Activated naive CD4-positive, alpha-beta T cell treated with anti-CD3 and anti-CD28 coated beads, Interleukin-2, amount 10 ng/mL, durations not matched to agents 7 days and 5 days (primary cell): ENCODE measurements around the gene GDF15.

ENCODE experiments used
- CTCF ChIA-PET: fragments of 350-600 bp; sonication (Branson Sonifier 250); formaldehyde crosslinking; loops from one replicate; lab custom pipeline; 2021; ENCODE audit warnings: antibody characterized with exemption; lab: Charles Lee
- DNase-seq: peaks from one replicate; pipeline ENCODE4 v3.0.0-alpha.2; 2020
- H3K27ac Mint-ChIP-seq: one replicate; pipeline ENCODE4 v1.8.0; 2021; ENCODE audit warnings: mild to moderate bottlenecking, moderate library complexity, mixed read lengths
- H3K27me3 Mint-ChIP-seq: one replicate; pipeline ENCODE4 v1.8.0; 2021; ENCODE audit warnings: mild to moderate bottlenecking, mixed read lengths
- H3K36me3 Mint-ChIP-seq: one replicate; pipeline ENCODE4 v1.8.0; 2021; ENCODE audit warnings: mixed read lengths
- H3K4me1 Mint-ChIP-seq: one replicate; pipeline ENCODE4 v1.8.0; 2021; ENCODE audit warnings: mixed read lengths
- H3K4me3 Mint-ChIP-seq: one replicate; pipeline ENCODE4 v1.8.0; 2021; ENCODE audit warnings: mild to moderate bottlenecking, moderate library complexity, mixed read lengths
- H3K9me3 Mint-ChIP-seq: one replicate; pipeline ENCODE4 v1.8.0; 2021; ENCODE audit warnings: mixed read lengths

The GDF15 gene

DNA sequence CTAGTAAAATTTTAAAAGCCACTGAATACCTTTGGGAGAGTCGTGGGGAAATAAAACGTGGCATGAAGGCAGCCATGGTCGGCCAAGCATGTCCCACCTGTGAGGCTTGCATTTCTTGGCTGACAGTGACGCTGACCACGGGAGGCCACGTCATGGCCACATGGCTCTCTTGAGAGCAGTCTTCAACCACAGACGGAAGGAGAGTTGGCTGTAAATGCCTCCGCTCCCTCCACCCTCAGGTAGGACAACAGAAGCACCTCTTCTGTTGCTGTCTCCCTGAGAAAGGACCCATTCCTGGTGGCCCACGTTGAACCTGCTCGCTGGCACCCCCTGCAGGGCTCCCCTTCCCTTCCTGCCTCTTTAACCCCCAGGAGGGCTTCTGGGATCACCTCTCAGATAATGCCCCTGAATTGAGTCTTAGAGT lies 22.1 kb downstream of the GDF15 start:
- peaks cover 30% of the 10 kb centered on the region for H3K27me3 Mint-ChIP-seq
- CTCF ChIA-PET = no interaction called here
- H3K36me3 Mint-ChIP-seq = no peaks in the 10 kb centered on the region
- H3K4me1 Mint-ChIP-seq = peaks cover 6% of the 10 kb centered on the region
- no peaks in the 10 kb centered on the region for H3K9me3 Mint-ChIP-seq
- DNase-seq = peak; percentile 60
- H3K27ac Mint-ChIP-seq = no peak overlapping the region
- H3K4me3 Mint-ChIP-seq = no peak overlapping the region

DNA sequence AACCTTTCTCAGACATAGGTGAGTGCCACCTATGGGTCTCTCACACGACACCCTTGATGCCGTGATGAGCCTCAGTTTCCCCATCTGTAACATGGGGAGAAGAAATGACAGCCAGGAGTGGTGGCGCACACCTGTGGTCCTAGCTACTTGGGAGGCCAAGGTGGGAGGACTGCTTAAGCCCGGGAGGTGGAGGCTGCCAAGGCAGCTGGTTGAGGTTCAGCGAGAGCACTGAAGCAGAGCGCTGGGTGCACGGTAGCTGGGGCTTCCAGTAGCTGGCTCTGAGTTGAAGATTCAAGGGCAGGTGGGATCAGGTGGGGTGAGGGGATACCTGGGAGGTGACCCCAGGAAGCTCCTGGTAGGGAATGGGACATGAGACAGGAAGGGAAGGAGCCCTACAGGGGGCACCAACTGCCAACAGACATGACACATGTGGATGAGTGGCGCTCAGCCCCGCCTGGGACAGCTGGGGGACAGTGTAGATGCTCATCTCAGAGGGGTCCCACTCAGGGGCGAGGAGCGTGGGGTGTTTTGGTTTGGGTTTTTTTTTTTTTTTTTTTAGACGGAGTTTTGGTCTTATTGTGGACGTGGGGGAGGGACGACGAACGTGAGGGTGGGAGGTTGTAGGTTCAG lies 26.8 kb downstream of the GDF15 start:
- peaks cover 44% of the 10 kb centered on the region for H3K4me1 Mint-ChIP-seq
- H3K27me3 Mint-ChIP-seq = peaks cover 72% of the 10 kb centered on the region
- H3K4me3 Mint-ChIP-seq = no peak overlapping the region
- no peaks in the 10 kb centered on the region for H3K9me3 Mint-ChIP-seq
- H3K36me3 Mint-ChIP-seq = peaks cover 1% of the 10 kb centered on the region
- DNase-seq = no peak
- no peak overlapping the region for H3K27ac Mint-ChIP-seq
- CTCF ChIA-PET = interaction anchor here (0.8 to 6.9 kb wide), 6 partner anchors 11 to 209 kb away, joined by 3 to 96 read pairs (median 4); partner anchors contain the start of genes GDF15 and RAB3A

DNA sequence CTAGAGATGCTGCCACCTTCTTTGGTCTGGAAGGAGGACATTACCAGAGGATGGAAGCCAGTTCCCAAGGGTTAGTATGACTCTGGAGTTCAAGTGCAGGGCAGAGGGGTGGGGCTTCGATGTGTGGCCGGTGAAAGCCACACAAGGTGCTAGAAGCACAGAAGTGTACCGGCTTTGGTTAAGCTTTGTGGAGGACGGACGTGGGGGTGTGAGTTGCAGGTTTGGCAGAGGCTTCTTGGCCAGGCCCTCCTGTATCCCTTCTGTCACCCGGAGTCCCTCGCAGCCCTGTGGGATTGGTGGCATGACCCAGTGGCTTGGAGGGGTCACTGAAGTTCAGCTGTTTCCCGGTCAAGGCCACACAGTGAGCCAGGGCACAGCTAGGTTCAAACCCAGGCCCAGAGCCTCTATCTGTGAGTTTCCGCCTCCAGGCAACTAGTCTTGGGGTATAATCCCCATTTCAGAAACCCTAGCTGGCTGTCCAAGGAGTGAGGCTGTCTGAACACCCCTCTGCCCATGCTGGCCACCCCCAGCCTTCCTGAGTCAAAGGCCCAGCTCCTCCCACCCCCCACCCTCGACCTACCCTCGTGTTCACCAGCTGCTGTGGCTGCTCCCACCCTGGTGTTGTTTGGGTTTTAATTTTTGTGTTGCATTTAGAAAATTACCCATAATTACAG lies 28.7 kb downstream of the GDF15 start:
- Mint-ChIP-seq H3K36me3 (peaks cover 1% of the 10 kb centered on the region), H3K4me1 (peaks cover 57% of the 10 kb centered on the region), H3K4me3 (peak overlapping the region; percentile 42), H3K27ac (peak overlapping the region; percentile 84), H3K9me3 (no peaks in the 10 kb centered on the region), H3K27me3 (peaks cover 77% of the 10 kb centered on the region)
- DNase-seq = peak; percentile 61
- CTCF ChIA-PET = interaction anchor here (0.5 to 6.9 kb wide), 9 partner anchors 13 to 137 kb away, joined by 3 to 96 read pairs (median 4); partner anchors contain the start of gene GDF15

DNA sequence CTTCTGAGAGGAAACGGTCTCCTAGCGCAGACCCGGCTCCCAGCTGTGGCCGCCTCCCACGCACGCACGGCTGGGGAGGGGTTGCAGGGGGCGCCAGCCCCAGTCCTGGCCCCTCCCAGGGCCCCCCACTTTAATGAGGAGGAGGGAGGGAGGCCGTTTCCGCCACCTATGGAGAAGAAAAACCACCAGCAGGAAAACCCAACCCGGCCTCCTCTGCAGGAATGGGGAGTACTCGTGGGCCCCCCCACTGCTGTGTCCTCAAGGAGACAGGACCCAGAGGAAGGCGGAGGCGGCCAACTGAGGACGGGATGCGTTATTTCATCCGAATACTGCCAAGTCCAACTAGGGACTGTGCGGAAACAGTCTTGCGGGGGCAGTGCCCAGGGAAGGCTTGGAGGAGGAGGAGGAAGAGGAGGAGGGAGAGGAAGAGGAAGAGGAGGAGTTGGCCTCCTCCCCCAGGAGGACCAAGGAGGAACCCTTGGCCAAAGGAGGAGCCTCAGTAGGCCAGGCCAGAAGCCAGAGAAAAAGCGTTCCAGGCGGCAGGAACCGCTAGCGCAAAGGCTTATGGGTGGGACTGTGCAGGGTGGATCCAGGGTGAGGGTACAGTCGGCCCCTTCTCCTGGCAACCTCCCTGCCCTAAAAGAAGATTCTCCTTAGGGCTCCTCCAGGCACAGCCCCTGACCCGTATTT lies 29.4 kb downstream of the GDF15 start:
- H3K27ac Mint-ChIP-seq = peak overlapping the region; percentile 19
- H3K36me3 Mint-ChIP-seq = peaks cover 3% of the 10 kb centered on the region
- peaks cover 77% of the 10 kb centered on the region for H3K27me3 Mint-ChIP-seq
- CTCF ChIA-PET = interaction anchor here (0.5 to 6.9 kb wide), 7 partner anchors 14 to 137 kb away, joined by 3 to 96 read pairs (median 4); partner anchors contain the start of gene GDF15
- no peak for DNase-seq
- H3K4me1 Mint-ChIP-seq = peaks cover 59% of the 10 kb centered on the region
- H3K9me3 Mint-ChIP-seq = no peaks in the 10 kb centered on the region
- H3K4me3 Mint-ChIP-seq = peak overlapping the region; percentile 42

DNA sequence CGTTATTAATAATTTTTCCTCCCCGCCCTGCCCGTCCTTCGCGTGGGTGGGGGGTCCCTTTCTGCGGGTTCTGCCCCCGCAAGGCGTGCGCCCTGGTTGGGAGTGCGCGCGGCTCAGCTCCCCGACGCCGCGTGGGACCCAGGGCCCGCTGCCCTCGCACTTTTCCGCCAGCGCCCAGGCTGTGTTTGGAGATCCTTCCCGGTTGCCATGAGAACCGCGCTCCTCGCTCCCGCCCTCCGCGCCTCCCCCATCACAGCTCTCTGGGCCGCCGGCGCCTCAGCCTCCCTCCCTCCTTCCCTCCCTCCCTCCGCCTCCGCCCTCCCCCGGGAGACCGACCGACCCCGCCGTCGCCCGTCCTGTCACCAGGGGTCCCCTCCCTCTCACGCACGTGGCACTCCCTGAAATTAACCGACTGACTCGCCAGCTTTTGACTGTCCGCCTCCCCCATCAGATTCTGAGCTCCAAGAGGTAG lies 30.9 kb downstream of the GDF15 start:
- peak overlapping the region; percentile 71 for H3K4me3 Mint-ChIP-seq
- no peaks in the 10 kb centered on the region for H3K9me3 Mint-ChIP-seq
- CTCF ChIA-PET = interaction anchor here (1.0 to 3.9 kb wide), 3 partner anchors 27 to 239 kb away, joined by 3 to 22 read pairs (median 3); no protein-coding TSS in a partner anchor
- peaks cover 65% of the 10 kb centered on the region for H3K27me3 Mint-ChIP-seq
- DNase-seq = peak; percentile 81
- peaks cover 68% of the 10 kb centered on the region for H3K4me1 Mint-ChIP-seq
- peak overlapping the region; percentile 70 for H3K27ac Mint-ChIP-seq
- peaks cover 5% of the 10 kb centered on the region for H3K36me3 Mint-ChIP-seq

DNA sequence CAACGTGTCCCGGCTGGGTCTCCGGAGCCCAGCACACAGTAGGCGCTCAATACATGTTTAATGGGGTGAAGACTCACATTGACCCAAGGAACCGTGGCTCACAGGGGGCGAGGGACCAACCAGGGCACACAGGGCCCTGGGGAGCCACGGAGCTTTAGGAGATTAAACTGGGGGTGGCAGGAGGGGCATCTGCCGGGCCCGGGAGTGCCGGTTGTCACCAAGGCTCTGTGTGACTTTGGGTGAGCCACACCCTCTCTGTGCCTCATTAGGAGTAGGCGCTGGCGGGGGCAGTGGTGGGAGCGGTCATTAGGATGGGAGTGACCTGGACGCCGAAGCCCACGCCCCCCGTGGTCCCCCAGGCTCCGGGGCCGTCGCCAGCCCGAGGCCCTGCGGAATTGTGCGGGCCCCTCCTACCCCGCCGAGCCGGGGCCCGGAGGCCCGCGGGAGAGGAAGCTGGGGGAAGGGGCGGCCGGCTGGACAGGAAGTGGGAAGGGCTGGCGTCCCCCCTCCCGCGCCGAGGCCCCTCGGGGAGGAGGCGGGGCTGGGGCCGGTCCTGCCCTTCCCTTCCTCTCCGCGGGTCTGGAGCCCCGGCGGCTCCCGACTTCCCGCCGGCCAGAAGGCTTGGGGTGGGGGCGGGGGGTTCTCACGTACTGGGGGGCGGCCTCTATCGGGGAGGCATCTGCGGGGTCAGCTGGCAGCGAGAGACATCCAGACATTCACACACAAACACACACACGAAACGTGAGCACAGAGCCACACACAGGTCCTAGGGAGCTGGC lies 31.5 kb downstream of the GDF15 start:
- peaks cover 74% of the 10 kb centered on the region for H3K4me1 Mint-ChIP-seq
- DNase-seq = peak; percentile 62
- no peaks in the 10 kb centered on the region for H3K9me3 Mint-ChIP-seq
- peaks cover 5% of the 10 kb centered on the region for H3K36me3 Mint-ChIP-seq
- peak overlapping the region; percentile 91 for H3K27ac Mint-ChIP-seq
- CTCF ChIA-PET = interaction anchor here (1.0 to 3.9 kb wide), 4 partner anchors 28 to 240 kb away, joined by 3 to 22 read pairs (median 4); no protein-coding TSS in a partner anchor
- peak overlapping the region; percentile 74 for H3K4me3 Mint-ChIP-seq
- peaks cover 59% of the 10 kb centered on the region for H3K27me3 Mint-ChIP-seq

DNA sequence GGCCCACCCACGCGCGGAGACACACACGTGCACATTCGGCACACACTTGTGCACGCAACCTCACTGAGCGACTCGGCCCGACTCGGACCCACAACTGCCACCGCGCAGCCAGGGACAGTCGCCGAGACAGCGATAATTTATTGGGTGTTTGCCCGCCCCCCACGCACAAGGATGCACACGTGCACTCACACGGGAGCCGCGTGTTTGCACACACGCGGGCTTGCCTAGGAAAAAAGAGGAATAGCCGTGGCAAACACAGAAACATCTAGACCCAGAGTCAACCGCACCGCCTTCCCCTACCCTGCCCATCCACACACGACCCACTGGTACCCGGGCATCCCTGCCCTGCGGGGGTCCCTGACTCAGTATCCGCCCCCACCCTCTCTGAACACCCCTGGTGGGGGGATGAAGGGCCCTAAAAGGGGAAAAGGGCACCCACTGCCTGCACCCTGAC lies 32.1 kb downstream of the GDF15 start:
- H3K4me3 Mint-ChIP-seq = peak overlapping the region; percentile 74
- H3K36me3 Mint-ChIP-seq = peaks cover 9% of the 10 kb centered on the region
- peak overlapping the region; percentile 91 for H3K27ac Mint-ChIP-seq
- no peak for DNase-seq
- CTCF ChIA-PET = interaction anchor here (1.1 to 3.9 kb wide), 4 partner anchors 8 to 140 kb away, joined by 3 to 22 read pairs (median 4); no protein-coding TSS in a partner anchor
- H3K27me3 Mint-ChIP-seq = peaks cover 53% of the 10 kb centered on the region
- no peaks in the 10 kb centered on the region for H3K9me3 Mint-ChIP-seq
- peaks cover 80% of the 10 kb centered on the region for H3K4me1 Mint-ChIP-seq

DNA sequence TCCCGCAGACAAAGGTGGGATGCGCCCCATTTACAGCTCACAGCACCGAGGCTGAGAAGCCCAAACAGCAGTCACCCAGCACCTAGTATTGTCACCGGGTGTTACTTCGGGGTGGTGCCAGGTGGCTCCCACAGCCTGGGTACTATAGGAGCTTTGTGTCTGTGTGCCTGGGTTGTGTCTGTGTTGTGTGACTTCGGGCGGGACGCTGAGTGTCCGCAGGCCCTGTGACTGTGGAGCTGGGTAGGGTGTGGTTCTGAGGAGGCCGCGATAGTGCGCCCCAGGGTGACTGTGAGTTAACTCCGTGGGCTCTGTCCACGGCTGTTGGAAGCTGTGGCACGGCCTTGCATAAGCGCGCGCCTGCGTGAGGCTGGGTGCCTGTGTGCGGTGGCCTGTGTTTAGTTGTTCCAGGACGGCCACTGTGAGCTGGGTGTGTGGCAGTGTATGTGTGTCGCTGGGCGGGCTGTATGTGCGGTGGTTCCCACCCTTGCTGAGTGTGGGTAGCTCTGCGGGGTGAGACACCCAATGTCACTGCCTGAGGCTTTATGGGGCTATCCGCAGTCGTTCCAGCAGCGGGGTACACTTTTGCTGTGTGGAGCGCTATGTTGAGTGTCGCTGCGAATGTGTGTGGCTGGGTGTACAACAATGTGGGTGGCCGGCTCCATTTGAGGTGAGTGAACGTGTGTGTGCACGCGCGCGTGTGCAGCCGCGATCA lies 32.7 kb downstream of the GDF15 start:
- Mint-ChIP-seq H3K4me1 (peaks cover 83% of the 10 kb centered on the region), H3K27ac (peak overlapping the region; percentile 91), H3K4me3 (peak overlapping the region; percentile 74), H3K27me3 (peaks cover 47% of the 10 kb centered on the region), H3K36me3 (peaks cover 12% of the 10 kb centered on the region), H3K9me3 (no peaks in the 10 kb centered on the region)
- CTCF ChIA-PET = interaction anchor here (1.1 to 3.9 kb wide), 6 partner anchors 9 to 140 kb away, joined by 3 to 22 read pairs (median 4); no protein-coding TSS in a partner anchor
- DNase-seq = peak; percentile 49

DNA sequence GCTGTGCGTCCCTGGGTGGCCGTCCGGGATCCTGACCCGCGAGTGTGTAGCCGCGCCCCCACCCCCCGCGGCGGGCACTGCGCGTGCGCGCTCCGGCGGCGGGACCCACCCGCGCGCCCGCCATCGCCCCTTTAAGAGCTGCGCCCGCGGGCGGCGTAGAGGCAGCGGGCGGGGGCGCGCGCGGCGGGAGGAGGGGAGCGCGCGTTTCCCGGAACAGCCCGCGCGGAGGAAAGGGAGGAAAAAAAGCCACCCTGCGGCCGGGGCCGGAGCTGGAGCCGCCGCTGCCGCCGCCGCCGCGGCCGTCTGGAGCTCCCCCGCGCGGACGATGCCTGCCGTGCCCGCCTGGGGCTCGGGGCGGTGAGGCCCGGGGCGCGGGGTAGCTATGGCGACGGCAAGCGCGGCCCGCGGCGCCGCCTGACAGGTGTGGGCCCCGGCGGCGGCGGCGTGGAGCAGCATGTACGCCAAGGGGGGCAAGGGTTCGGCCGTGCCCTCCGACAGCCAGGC lies 33.3 kb downstream of the GDF15 start, which contains the start of gene SSBP4:
TSS of gene SSBP4 (plus strand) at position 204 of the 504 bp plus-strand sequence. CDS start at position 455, 251 bp downstream.
- H3K4me3 Mint-ChIP-seq = peak within 1 kb of the TSS; percentile 95
- CTCF ChIA-PET = interaction anchor here (1.1 to 3.9 kb wide), 6 partner anchors 9 to 141 kb away, joined by 3 to 22 read pairs (median 4); no protein-coding TSS in a partner anchor
- H3K36me3 Mint-ChIP-seq = peaks cover 12% of the 10 kb centered on the region
- peak within 1 kb of the TSS; percentile 91 for H3K27ac Mint-ChIP-seq
- H3K4me1 Mint-ChIP-seq = peaks cover 85% of the 10 kb centered on the region
- H3K27me3 Mint-ChIP-seq = peaks cover 41% of the 10 kb centered on the region
- H3K9me3 Mint-ChIP-seq = no peaks in the 10 kb centered on the region
- DNase-seq = peak; percentile 77

DNA sequence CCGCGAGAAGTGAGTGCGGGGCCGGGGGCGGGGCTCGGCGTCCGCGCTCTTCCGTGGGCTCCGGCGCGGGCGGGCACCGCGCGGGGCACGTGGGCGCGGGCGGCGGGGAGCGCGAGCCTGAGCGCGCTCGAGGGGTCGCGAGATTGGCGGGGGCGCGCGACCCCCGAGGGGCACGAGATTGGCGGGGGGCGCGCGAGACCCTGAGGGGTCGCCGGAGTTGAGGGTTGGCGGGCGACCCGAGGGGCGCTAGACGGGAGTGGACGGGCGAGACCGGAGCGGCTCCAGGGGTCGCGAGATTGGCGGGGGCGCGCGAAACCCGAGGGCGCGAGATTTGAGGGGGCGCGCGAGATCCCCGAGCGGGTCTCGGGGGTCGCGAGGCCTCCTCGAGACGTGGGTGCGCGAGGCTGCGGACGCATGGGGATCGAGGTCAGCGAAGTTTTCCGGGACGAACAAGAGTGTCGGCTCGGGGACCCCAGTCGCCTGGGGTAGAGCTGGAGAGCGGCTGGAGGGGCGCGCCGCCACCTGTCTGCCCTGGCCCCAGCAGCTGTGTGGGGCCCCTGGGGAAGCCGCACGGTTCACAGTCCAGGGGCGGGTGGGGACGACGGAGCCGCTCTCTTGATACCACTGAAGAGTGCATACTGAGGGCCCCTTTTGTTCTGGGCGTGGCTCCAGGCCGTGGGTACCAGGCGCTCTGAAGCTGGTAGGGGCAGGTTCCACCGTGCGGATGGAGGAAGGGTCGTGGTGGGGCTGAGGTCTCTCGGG lies 33.9 kb downstream of the GDF15 start:
- Mint-ChIP-seq H3K36me3 (peaks cover 12% of the 10 kb centered on the region), H3K4me1 (peaks cover 85% of the 10 kb centered on the region), H3K9me3 (no peaks in the 10 kb centered on the region), H3K27me3 (peaks cover 34% of the 10 kb centered on the region), H3K27ac (peak overlapping the region; percentile 86), H3K4me3 (peak overlapping the region; percentile 95)
- CTCF ChIA-PET = interaction anchor here (0.6 to 1.5 kb wide), 6 partner anchors 8 to 102 kb away, joined by 3 to 5 read pairs (median 3); no protein-coding TSS in a partner anchor
- peak; percentile 71 for DNase-seq

DNA sequence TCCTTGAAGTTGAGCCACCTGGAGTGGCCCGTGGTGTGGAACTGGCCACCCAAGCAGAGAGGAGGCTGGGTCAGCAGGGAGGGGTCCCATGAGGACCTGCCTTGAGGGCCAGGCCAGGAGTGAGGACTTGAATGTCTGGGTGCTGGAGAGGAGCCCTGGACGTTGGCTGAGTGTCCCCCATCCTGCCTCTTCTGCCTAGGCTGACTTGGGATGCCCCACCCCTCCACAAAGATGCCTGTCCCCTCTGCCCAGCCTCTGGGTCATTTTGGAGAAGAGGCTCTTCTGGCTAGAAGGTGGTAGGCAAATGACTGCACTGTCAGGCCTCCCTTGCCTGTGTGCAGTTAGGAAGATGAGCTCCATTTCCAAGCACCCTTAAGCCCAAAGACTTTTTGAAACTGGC lies 35.0 kb downstream of the GDF15 start:
- no peaks in the 10 kb centered on the region for H3K9me3 Mint-ChIP-seq
- CTCF ChIA-PET = interaction anchor here (0.6 to 1.5 kb wide), 5 partner anchors 9 to 329 kb away, joined by 3 to 6 read pairs (median 3); no protein-coding TSS in a partner anchor
- DNase-seq = no peak

More for the DNA sequence above, 35.0 kb downstream of the GDF15 start:
- Mint-ChIP-seq H3K4me3 (peak overlapping the region; percentile 95), H3K4me1 (peaks cover 83% of the 10 kb centered on the region), H3K27ac (peak overlapping the region; percentile 86), H3K36me3 (peaks cover 14% of the 10 kb centered on the region), H3K27me3 (peaks cover 26% of the 10 kb centered on the region)
